WERI-Rb-1 (cell line): Measurements from ENCODE around the gene ITGA11.

Source experiments
- DNase-seq: peaks from one replicate; pipeline ENCODE4 v3.0.0-alpha.2; 2020
- H3K27ac ChIP-seq: fragments of 250-450 bp; sonication (Bioruptor Pico); 2 replicates; pipeline ENCODE4 v1.5.1; 2020; ENCODE audit warnings: mild to moderate bottlenecking, moderate library complexity
- H3K27me3 ChIP-seq: fragments of 250-450 bp; sonication (Bioruptor Pico); 2 replicates; pipeline ENCODE4 v1.5.1; 2021; ENCODE audit warnings: mild to moderate bottlenecking, low read depth, moderate library complexity; ENCODE audit not compliant: insufficient read depth, severe bottlenecking
- H3K36me3 ChIP-seq: fragments of 250-450 bp; sonication (Bioruptor Pico); 2 replicates; pipeline ENCODE4 v1.5.1; 2020; ENCODE audit warnings: mild to moderate bottlenecking, moderate library complexity
- H3K4me3 ChIP-seq: 2 replicates; pipeline ENCODE4 v1.5.1; 2011; ENCODE audit warnings: low read depth, mild to moderate bottlenecking, control low read depth, low read length
- H3K9me3 ChIP-seq: fragments of 250-450 bp; sonication (Bioruptor Pico); 2 replicates; pipeline ENCODE4 v1.5.1; 2021; ENCODE audit warnings: mild to moderate bottlenecking, moderate library complexity; ENCODE audit not compliant: severe bottlenecking
- CTCF ChIP-seq: IDR thresholded peaks from 2 replicates; pipeline ENCODE4 v1.5.1; 2011; ENCODE audit warnings: low read depth, mild to moderate bottlenecking, control low read depth, inconsistent platforms, low read length

The ITGA11 gene

GRCh38 chr15:68417897-68418296 lies 14.1 kb downstream of the ITGA11 start:
- H3K27me3 ChIP-seq = no peaks in the 10 kb centered on the region
- no peak overlapping the region for H3K4me3 ChIP-seq
- DNase-seq = no peak
- no peak overlapping the region for H3K27ac ChIP-seq
- no peak for TF ChIP-seq CTCF
- H3K9me3 ChIP-seq = no peaks in the 10 kb centered on the region
- no peaks in the 10 kb centered on the region for H3K36me3 ChIP-seq

DNA sequence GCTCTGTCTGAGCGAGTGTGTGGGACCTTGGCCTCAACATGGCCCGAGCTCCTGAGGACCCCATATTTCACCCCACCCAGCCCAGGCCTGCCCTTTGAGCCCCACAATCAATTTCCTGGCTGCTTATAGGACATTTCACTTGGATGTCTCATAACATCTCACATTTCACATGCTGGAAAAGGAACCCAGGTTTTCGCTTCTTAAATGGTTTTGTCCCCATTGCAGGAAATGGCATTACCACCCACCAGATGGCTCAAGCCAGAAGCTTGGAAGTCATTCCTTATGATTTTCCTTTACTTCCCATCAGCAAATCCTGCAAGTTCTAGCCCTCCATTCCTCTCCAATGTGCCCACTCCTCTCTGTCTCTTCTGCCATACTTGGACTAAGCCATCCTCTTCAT lies 14.9 kb downstream of the ITGA11 start:
- no peak for TF ChIP-seq CTCF
- Histone ChIP-seq H3K4me3 (no peak overlapping the region), H3K36me3 (no peaks in the 10 kb centered on the region), H3K9me3 (no peaks in the 10 kb centered on the region), H3K27ac (no peak overlapping the region), H3K27me3 (no peaks in the 10 kb centered on the region)
- DNase-seq = no peak

- no peak for TF ChIP-seq CTCF
- Histone ChIP-seq H3K9me3 (no peaks in the 10 kb centered on the region), H3K36me3 (no peaks in the 10 kb centered on the region), H3K27ac (no peak overlapping the region), H3K27me3 (no peaks in the 10 kb centered on the region), H3K4me3 (no peak overlapping the region)
- no peak for DNase-seq
These were observed 15.8 kb downstream of the ITGA11 start for GRCh38 chr15:68416158-68416535.

DNA sequence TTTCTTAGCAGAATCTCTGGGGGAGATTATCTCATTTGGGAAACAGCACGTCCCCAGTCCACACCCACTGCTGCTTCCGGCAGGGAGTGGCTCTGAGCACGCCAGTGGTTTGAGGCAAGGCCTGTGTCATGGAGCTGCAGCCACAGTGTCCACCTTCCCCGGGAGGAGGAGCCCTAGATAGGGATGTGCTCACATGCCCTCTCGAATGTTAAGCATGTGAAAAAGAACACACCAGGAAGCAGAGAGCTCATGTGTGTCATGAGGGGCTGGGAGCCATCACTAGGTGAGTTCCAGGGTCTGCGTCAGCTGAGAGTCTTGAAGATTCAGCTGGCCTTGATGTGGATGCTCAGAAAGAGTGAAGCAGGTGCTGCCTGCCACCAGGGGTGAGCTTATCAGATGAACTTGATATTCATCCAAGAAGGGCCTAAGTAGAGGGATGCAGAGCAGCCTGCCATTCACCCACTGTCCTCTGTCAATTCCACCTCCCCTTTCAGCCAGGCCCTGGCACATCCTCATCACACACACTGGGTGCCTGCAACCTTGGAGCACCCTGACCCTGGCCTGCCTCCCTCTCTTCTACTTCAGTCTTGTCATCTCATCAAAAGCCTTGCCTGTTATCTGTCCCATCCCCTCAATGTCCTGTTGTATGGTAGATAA lies 16.3 kb downstream of the ITGA11 start:
- no peak for DNase-seq
- no peak for TF ChIP-seq CTCF
- no peak overlapping the region for H3K4me3 ChIP-seq
- H3K27ac ChIP-seq = no peak overlapping the region
- H3K9me3 ChIP-seq = no peaks in the 10 kb centered on the region
- no peaks in the 10 kb centered on the region for H3K27me3 ChIP-seq
- no peaks in the 10 kb centered on the region for H3K36me3 ChIP-seq

DNA sequence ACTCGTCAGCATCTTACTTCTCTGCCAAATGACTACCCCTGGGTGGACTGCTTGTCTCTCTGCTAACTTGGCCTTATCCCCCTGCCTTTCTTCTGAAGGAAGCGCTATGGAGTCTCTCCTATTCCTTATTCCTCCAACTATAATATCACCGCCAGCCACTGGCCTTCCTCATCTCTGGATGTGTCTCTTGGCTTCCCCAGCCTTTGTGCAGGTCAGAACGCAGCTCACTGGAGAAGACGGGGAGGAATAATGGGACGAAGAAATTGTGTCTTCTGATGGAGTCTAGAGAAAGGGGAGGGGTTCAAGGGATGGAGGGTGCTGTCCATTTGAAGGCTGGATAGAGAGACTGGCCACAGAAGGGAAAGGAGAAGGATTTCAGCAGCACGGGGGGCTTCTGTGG lies 16.9 kb downstream of the ITGA11 start:
- Histone ChIP-seq H3K4me3 (no peak overlapping the region), H3K36me3 (no peaks in the 10 kb centered on the region), H3K27me3 (no peaks in the 10 kb centered on the region), H3K9me3 (no peaks in the 10 kb centered on the region), H3K27ac (no peak overlapping the region)
- no peak for TF ChIP-seq CTCF
- no peak for DNase-seq

GRCh38 chr15:68414591-68414990 lies 17.4 kb downstream of the ITGA11 start:
- no peak overlapping the region for H3K4me3 ChIP-seq
- H3K27me3 ChIP-seq = no peaks in the 10 kb centered on the region
- H3K36me3 ChIP-seq = no peaks in the 10 kb centered on the region
- no peaks in the 10 kb centered on the region for H3K9me3 ChIP-seq
- no peak for DNase-seq
- H3K27ac ChIP-seq = no peak overlapping the region
- TF ChIP-seq CTCF = no peak
